HG03469 (cell line): Measurements from ENCODE around the gene ZNF22.
"Not testable (repeated sequence)": the region's sequence is repeated elsewhere in the genome, so short reads cannot be mapped to it uniquely, and the experiment has no call there.

Experiments used
- ATAC-seq: cut with Tn5 transposase; IDR thresholded peaks from one replicate; pipeline ENCODE4 v1.9.1; 2021; ENCODE audit warnings: mild to moderate bottlenecking, moderate library complexity, moderate number of reproducible peaks; ENCODE audit not compliant: unreplicated experiment

The ZNF22 gene

GRCh38 chr10:45006276-45007030, 5.7 kb downstream of the ZNF22 start:
- no peak for ATAC-seq

DNA sequence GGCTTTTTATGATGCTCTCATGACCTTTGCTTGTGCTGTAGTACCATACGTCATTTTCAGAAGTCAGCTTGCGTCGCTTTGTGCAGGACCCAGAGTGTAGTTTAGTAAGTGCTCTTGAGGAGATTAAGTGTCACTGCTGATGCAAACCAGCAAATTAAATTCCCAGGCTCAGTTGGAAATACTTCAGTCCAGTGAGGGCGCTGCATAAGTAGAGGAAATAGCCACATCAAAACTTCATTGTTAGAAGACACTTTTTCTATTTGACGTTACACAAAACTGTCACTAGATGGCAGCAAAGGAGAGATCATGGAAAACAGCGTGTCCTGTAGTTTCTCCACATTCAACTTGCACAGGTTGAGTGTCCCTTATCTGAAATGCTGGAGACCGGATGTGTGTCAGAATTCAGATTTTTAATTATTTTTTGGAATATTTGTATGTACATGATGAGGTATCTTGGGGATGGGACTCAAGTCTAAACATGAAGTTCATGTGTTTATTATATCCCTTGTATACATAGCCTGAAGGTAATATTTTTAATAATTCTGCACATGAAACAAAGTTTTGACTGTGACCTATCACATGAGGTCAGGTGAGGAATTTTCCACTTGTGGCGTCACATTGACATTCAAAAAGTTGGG, 7.9 kb downstream of the ZNF22 start:
- ATAC-seq: peak; percentile 92

DNA sequence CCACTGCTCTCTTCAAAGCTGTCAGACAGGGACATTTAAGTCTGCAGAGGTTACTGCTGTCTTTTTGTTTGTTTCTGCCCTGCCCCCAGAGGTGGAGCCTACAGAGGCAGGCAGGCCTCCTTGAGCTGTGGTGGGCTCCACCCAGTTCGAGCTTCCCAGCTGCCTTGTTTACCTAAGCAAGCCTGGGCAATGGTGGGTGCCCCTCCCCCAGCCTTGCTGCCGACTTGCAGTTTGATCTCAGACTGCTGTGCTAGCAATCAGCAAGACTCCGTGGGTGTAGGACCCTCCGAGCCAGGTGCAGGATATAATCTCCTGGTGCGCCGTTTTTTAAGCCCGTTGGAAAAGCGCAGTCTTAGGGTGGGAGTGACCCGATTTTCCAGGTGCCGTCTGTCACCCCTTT, 13.8 kb downstream of the ZNF22 start:
- ATAC-seq: not testable (repeated sequence)

- no peak for ATAC-seq
Measured at GRCh38 chr10:45015590-45015989, 14.9 kb downstream of the ZNF22 start.

GRCh38 chr10:45023426-45023825, 22.7 kb downstream of the ZNF22 start:
- ATAC-seq: no peak

GRCh38 chr10:45034301-45034700, 33.6 kb downstream of the ZNF22 start:
- ATAC-seq: no peak

DNA sequence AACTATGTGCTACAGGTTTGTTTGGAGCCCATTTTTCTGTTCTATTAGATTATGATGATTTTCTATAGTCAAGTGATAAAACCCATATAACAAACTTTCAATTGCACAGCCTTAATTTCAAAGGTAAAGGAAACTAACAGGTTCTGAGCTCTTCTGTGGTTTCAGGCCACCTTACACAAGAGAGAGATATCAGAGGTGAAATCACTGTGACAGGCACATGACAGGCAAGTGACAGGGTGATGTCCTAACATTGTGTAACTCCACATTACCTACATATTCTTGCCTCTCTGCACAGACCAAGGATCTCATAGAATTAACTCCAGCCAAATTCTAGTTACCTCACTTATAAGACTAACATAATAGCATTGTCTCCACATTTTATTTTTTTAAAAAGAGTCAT, 35.0 kb downstream of the ZNF22 start:
- no peak for ATAC-seq

DNA sequence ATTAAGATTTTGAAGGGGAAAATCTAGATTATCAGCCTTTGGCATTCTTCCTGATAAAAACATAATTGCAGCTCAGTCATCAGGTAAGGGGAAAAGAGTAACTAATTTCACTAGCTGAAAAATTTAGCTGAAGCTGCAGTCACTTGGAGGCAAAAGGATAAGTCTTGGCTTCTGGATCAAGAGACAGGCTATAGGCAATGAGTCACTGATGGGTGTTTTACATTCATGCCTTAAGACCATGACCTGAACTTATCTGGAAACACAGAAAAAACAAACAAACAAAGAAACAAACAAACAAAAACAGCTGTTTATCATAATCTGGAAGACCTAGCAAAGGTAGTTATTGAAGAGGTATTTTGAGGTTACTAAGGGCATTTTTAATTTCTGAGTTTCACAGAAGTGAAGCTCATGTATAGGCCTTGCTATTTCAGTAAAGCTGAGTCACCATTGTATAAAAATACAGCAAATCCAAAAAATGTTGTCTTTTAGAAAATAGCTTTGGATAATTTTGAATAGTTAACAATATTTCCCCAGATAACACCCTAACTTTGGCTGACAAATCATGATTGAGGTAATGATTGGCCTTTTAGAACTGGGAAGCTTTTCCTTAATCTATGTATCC, 40.3 kb downstream of the ZNF22 start:
- no peak for ATAC-seq

- no peak for ATAC-seq
Measured at GRCh38 chr10:45044290-45044689, 43.6 kb downstream of the ZNF22 start.

- no peak for ATAC-seq
Measured at GRCh38 chr10:45050551-45051235, 50.0 kb downstream of the ZNF22 start.

DNA sequence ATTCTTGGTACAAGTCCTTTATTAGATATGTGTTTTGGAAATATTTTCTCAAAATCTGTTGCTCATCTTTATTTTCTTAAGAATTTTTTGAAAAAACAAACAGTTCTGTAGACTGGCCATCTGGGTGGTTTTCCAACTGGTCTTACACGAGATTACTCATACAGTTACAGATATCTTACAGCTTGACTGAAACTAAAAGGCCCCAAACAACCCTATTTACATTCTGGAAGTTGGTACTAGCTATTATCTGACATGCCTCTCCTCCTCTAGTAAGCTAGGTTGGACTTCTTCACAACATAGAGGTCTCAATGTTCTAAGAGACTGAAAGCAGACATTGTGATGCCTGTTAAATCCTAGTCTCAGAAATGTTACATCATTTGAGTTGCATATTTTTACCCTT, 52.0 kb downstream of the ZNF22 start:
- ATAC-seq: no peak

- no peak for ATAC-seq
Measured at GRCh38 chr10:45053569-45054100, 52.9 kb downstream of the ZNF22 start.
